Measurements from ENCODE around the gene DNM1.

DNA sequence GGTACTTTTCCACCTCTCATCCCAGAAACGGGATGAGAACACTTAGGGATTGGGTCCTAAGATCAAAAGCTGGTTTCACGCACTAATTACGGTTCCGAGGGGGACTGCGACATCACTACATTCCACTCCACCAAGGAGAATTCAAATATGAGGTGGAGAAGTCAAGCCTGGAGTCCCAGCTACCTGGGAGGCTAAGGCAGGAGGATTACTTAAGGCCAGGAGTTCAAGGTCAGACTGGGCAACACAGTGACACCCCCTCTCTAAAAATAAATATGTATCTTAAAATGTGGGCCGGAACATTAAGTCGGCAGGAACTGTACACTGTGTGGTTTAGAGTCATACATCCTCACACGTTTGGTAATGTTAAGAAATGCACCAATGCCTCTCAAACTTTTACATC is 71.1 kb downstream of the DNM1 start:
- TF ChIP-seq YY1 (IDR thresholded peaks at IDR 0.05; ENCODE audit: insufficient read depth, insufficient read length) (no peak), ZNF274 (IDR thresholded peaks at IDR 0.05; ENCODE audit: low read depth, low read length) (no peak), SUZ12 (IDR thresholded peaks at IDR 0.05; ENCODE audit: extremely low read depth, insufficient read depth, insufficient read length) (no peak)
